Mucosa of descending colon (tissue), 3 donors: Measurements from ENCODE around the gene MCF2L. TPM values are rescaled to one million over a fixed set of nuclear protein-coding genes. Genes with fewer than 3 reads are reported as not detected.

ENCODE experiments used
- ATAC-seq: fragments of 200-7000 bp; cut with Tn5 transposase; one replicate; pipeline ENCODE4 v1.9.1; 2020; ENCODE audit warnings: mild to moderate bottlenecking, moderate library complexity
- DNase-seq, 3 donors: peaks; one replicate each; pipeline ENCODE4 v3.0.0-alpha.2; 2020
- H3K36me3 ChIP-seq: fragments of 200-600 bp; one replicate; pipeline ENCODE4 v1.8.0; 2021; ENCODE audit warnings: low read depth, mild to moderate bottlenecking
- H3K4me1 ChIP-seq: fragments of 200-600 bp; one replicate; pipeline ENCODE4 v1.8.0; 2021; ENCODE audit warnings: low read depth, mild to moderate bottlenecking
- H3K4me3 ChIP-seq: fragments of 200-600 bp; one replicate; pipeline ENCODE4 v1.8.0; 2021; ENCODE audit warnings: mild to moderate bottlenecking
- H3K9me3 ChIP-seq: fragments of 200-600 bp; one replicate; pipeline ENCODE4 v1.8.0; 2021; ENCODE audit warnings: mild to moderate bottlenecking
- CTCF ChIP-seq: fragments of 200-600 bp; IDR thresholded peaks from one replicate; pipeline ENCODE4 v1.8.0; 2022; ENCODE audit warnings: antibody characterized with exemption, mild to moderate bottlenecking
- intact Hi-C, 2 donors: fragments of 100-400 bp; cut with DNase I in 1 of 2; cut with micrococcal nuclease in 1 of 2; formaldehyde crosslinking; loops; one replicate each; pipeline versions ENCODE4 v1.11.0 to v1.11.1; 2022; cut with DNase I, micrococcal nuclease
- total RNA-seq, 3 donors: library from RNA; stranded (reverse); fragmentation: NEBNext Ultra II Directional in 2 of 3; extraction: Animal tissue kit (Norgen Biotek cat#: 25700) in 2 of 3; gene quantifications; one replicate each; pipeline versions ENCODE4 v1.2.1 to v1.2.4, GENCODE V29; 2021 to 2023
- donor health status: DM: no; HTN: no; CAD: no; lungs with moderate emphysema.
- donor health status: DM: no; HTN: no; CAD: no.
- donor health status: DM: no; HTN: yes; CAD: no.

The MCF2L gene
- total RNA-seq, 3 donors from 2014 or later: 53.9 to 109 (median 95.4) TPM

DNA sequence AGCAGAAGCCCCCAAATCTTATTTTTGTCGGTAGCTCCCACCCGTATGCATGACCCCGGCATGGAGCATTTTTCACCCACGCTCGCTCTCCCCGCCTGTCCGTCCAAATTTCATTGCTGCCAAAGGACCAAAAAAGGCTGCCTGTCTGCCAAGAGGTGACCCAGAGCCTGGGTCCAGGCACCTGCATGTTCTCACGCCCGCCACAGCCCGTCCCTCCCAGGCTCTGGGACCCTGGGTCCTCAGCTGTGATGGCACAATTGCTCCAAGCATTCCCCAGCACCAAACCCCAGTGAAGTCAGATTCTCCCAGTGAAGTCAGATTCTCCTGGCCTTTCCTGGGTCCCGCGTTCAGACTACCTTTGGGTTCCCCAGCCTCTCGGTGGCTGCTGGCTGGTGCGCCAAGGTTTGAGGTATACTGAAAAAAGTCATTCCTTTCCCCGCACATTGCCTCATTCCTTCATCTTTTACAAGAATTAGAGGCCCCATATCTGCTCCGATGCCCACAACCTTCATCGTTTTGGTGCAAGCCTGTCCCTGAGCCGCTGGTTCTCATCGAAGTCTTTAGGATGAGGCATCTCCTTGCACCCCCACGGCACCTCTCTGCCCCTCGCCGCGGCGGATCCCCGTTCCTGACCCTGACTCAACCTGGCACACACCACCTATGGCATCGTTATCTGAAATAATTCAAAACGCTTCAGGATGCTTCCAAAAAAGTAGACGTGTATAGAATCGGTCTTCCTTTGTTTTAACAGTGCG, 77.3 kb downstream of the MCF2L start:
- DNase-seq (peak in 1 of 3 donors; percentile 18), ATAC-seq (no peak)
- Histone ChIP-seq H3K36me3 (no peaks in the 10 kb centered on the region), H3K9me3 (no peaks in the 10 kb centered on the region), H3K4me3 (no peak overlapping the region), H3K4me1 (no peaks in the 10 kb centered on the region)
- intact Hi-C loops: no loop called here
- TF ChIP-seq CTCF: no peak

DNA sequence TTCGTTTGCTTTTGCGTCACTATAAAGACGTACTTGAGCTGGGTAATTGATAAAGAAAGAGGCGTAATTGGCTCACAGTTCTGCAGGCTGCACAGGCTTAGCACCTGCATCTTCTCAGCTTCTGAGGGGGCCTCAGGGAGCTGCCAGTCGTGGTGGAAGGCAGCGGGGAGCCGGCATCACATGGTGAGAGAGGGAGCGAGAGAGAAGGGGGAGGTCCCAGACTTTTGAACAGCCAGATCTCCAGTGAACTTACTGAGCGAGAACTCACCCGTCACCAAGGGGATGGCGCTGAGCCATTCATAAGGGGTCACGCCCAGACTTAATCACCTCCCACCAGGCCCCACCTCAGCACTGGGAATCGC, 77.8 kb downstream of the MCF2L start:
- no peaks in the 10 kb centered on the region for H3K36me3 ChIP-seq
- no peak overlapping the region for H3K4me3 ChIP-seq
- H3K9me3 ChIP-seq: no peaks in the 10 kb centered on the region
- no peaks in the 10 kb centered on the region for H3K4me1 ChIP-seq
- no peak for TF ChIP-seq CTCF
- ATAC-seq: no peak
- intact Hi-C loops: no loop called here
- peak in 1 of 3 donors; percentile 9 for DNase-seq

GRCh38 chr13:113047587-113047986, 78.6 kb downstream of the MCF2L start:
- peak in 1 of 3 donors; percentile 38 for DNase-seq
- TF ChIP-seq CTCF: no peak

DNA sequence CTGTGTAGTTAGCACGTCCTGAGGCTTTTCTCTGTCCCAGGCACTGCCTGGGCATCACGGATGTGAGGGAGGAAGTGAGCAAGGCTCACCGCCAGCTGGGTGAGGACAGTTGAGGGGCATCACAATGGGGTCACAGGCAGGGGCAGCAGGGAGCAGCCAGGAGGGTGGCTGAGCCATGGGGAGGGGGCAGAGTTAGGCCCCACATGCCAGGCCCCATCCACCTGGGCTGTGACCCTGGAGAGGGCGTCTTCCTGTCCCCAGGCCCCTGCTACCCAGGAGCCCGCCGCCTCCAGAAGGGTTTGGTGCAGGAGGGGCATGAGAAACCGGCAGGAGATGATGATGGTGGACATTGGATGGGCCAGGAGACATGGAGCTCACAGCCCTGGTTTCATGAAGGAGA, 79.8 kb downstream of the MCF2L start:
- TF ChIP-seq CTCF: no peak
- Histone ChIP-seq H3K36me3 (no peaks in the 10 kb centered on the region), H3K4me3 (no peak overlapping the region), H3K4me1 (no peaks in the 10 kb centered on the region), H3K9me3 (no peaks in the 10 kb centered on the region)
- peak in 1 of 3 donors; percentile 8 for DNase-seq
- ATAC-seq: no peak
- intact Hi-C loops: no loop called here

More at GRCh38 chr13:113047587-113047986, 78.6 kb downstream of the MCF2L start:
- H3K9me3 ChIP-seq: no peaks in the 10 kb centered on the region
- no peak for ATAC-seq
- no peaks in the 10 kb centered on the region for H3K36me3 ChIP-seq
- H3K4me1 ChIP-seq: no peaks in the 10 kb centered on the region
- H3K4me3 ChIP-seq: no peak overlapping the region
- intact Hi-C loops: no loop called here

- intact Hi-C loops: no loop called here
- ATAC-seq (no peak), DNase-seq (peak in 1 of 3 donors; percentile 43)
- Histone ChIP-seq H3K9me3 (no peaks in the 10 kb centered on the region), H3K4me3 (no peak overlapping the region), H3K36me3 (no peaks in the 10 kb centered on the region), H3K4me1 (no peaks in the 10 kb centered on the region)
- no peak for TF ChIP-seq CTCF
These were observed 80.5 kb downstream of the MCF2L start for GRCh38 chr13:113049521-113049941.
